B cell (primary cell): ENCODE data around the gene LRRC49. TPM values are rescaled to one million over a fixed set of nuclear protein-coding genes. Genes with fewer than 3 reads are reported as not detected.

Source experiments
- ATAC-seq: fragments of 200-7000 bp; cut with Tn5 transposase; one replicate; pipeline ENCODE4 v1.10.0; 2021; ENCODE audit warnings: low read depth, mild to moderate bottlenecking, moderate number of reproducible peaks, moderate library complexity
- CTCF ChIA-PET: fragments of 350-600 bp; sonication (Branson Sonifier 250); formaldehyde crosslinking; loops from one replicate; lab custom pipeline; 2021; ENCODE audit warnings: antibody characterized with exemption, inconsistent platforms; lab: Charles Lee
- POLR2A ChIA-PET: fragments of 350-600 bp; sonication (Branson Sonifier 250); formaldehyde crosslinking; loops from one replicate; lab custom pipeline; 2021; ENCODE audit warnings: antibody characterized with exemption; lab: Charles Lee
- DNase-seq: peaks from one replicate; pipeline ENCODE4 v3.0.0; 2013
- H2AFZ ChIP-seq: 2 replicates; pipeline ENCODE4 v1.6.1; 2012; ENCODE audit warnings: mild to moderate bottlenecking, low read depth, low read length; ENCODE audit not compliant: insufficient read depth, poor library complexity, severe bottlenecking
- H3K27ac ChIP-seq, 2 donors: 1 replicate in 1 of 2; 2 replicates in 1 of 2; pipeline ENCODE4 v1.5.1; 2012 to 2013; ENCODE audit warnings: low read length in 2 of 2, mild to moderate bottlenecking in 2 of 2, moderate library complexity in 1 of 2
- H3K27me3 ChIP-seq, 4 experiments: fragments of 200-600 bp in 1 of 4; sonication (generic) in 1 of 4; replicated peaks in 1 of 4; 1 replicate in 2 of 4; 2 replicates in 2 of 4; pipeline versions ENCODE4 v1.6.1 to v1.7.0; 2013 to 2016; ENCODE audit warnings: low read length in 3 of 4, mild to moderate bottlenecking in 2 of 4, mixed read lengths in 1 of 4, moderate library complexity in 1 of 4; ENCODE audit not compliant: insufficient read depth in 4 of 4, control insufficient read depth in 3 of 4; ENCODE audit errors: control extremely low read depth in 1 of 4
- H3K36me3 ChIP-seq, 2 experiments: replicated peaks in 1 of 2; 1 replicate in 1 of 2; 2 replicates in 1 of 2; pipeline versions ENCODE4 v1.6.1 to v1.7.1; 2013; ENCODE audit warnings: low read length in 1 of 2; ENCODE audit not compliant: insufficient read depth in 2 of 2, control insufficient read depth in 1 of 2; ENCODE audit errors: control extremely low read depth in 1 of 2, extremely low read depth in 1 of 2
- H3K4me1 ChIP-seq, 2 donors: fragments of 200-600 bp in 1 of 2; sonication (generic) in 1 of 2; 1 replicate in 1 of 2; 2 replicates in 1 of 2; pipeline versions ENCODE4 v1.5.1 to v1.6.1; 2013 to 2017; ENCODE audit warnings: low read length in 2 of 2; ENCODE audit not compliant: control insufficient read depth in 2 of 2, insufficient read depth in 2 of 2
- H3K4me2 ChIP-seq: replicated peaks from 2 replicates; pipeline ENCODE3; 2012; ENCODE audit warnings: mild to moderate bottlenecking, low read depth, low read length; ENCODE audit not compliant: poor library complexity, severe bottlenecking
- H3K4me3 ChIP-seq, 5 experiments: fragments of 200-600 bp in 1 of 5; sonication (generic) in 1 of 5; 1 replicate in 3 of 5; 2 replicates in 2 of 5; pipeline versions ENCODE4 v1.5.1 to v1.7.0; 2011 to 2016; ENCODE audit warnings: low read length in 4 of 5, mild to moderate bottlenecking in 4 of 5, low read depth in 2 of 5, control low read depth in 1 of 5, moderate library complexity in 1 of 5; ENCODE audit not compliant: insufficient read depth in 1 of 5; ENCODE audit errors: control extremely low read depth in 1 of 5, extremely low read depth in 1 of 5
- H3K79me2 ChIP-seq: fragments of 200-600 bp; sonication (generic); one replicate; pipeline ENCODE4 v1.6.0; 2016; ENCODE audit warnings: low read length; ENCODE audit not compliant: control insufficient read depth, insufficient read depth
- H3K9ac ChIP-seq: fragments of 200-600 bp; sonication (generic); 2 replicates; pipeline ENCODE4 v1.6.1; 2017; ENCODE audit warnings: mild to moderate bottlenecking, low read length, moderate library complexity
- H3K9me3 ChIP-seq, 3 donors: one replicate each; pipeline versions ENCODE4 v1.6.1 to v1.7.1; 2013; ENCODE audit warnings: low read length in 2 of 3; ENCODE audit not compliant: control insufficient read depth in 2 of 3, insufficient read depth in 1 of 3; ENCODE audit errors: control extremely low read depth in 1 of 3
- H4K20me1 ChIP-seq: 2 replicates; pipeline ENCODE4 v1.6.0; 2012; ENCODE audit warnings: mild to moderate bottlenecking, low read length; ENCODE audit not compliant: insufficient read depth, control insufficient read depth, poor library complexity, severe bottlenecking
- H3K27ac Mint-ChIP-seq: one replicate; pipeline ENCODE4 v1.8.0; 2021; ENCODE audit warnings: mixed read lengths
- H3K27me3 Mint-ChIP-seq: one replicate; pipeline ENCODE4 v1.8.0; 2021; ENCODE audit warnings: mixed read lengths
- H3K4me1 Mint-ChIP-seq: one replicate; pipeline ENCODE4 v1.8.0; 2021; ENCODE audit warnings: mixed read lengths
- H3K4me3 Mint-ChIP-seq: one replicate; pipeline ENCODE4 v1.8.0; 2021; ENCODE audit warnings: mixed read lengths
- H3K9me3 Mint-ChIP-seq: one replicate; pipeline ENCODE4 v1.8.0; 2022; ENCODE audit warnings: mixed read lengths; ENCODE audit not compliant: insufficient read depth
- EZH2 ChIP-seq: IDR thresholded peaks from 2 replicates; pipeline ENCODE4 v1.6.1; 2012; ENCODE audit warnings: borderline replicate concordance, low read depth, mild to moderate bottlenecking, moderate library complexity, low read length; ENCODE audit not compliant: insufficient read depth, poor library complexity, severe bottlenecking
- WGBS: methylation state at CpG from one replicate; pipeline ENCODE4 v1.1.5; 2013; ENCODE audit warnings: missing lambda C conversion rate; ENCODE audit not compliant: insufficient coverage; 5-methylcytosine and 5-hydroxymethylcytosine counted together
- intact Hi-C: fragments of 100-400 bp; cut with micrococcal nuclease; formaldehyde crosslinking; loops from one replicate; pipeline ENCODE4 v1.10.0; 2022
- polyA plus RNA-seq: library from polyadenylated mRNA; depleted of rRNA; stranded (reverse); fragments of >200 nt; gene quantifications from 2 replicates; pipeline ENCODE4 v1.2.3, GENCODE V29; 2012
- total RNA-seq, 2 donors: library from RNA; stranded (reverse); fragments of 120-200 nt in 1 of 2; gene quantifications; 1 replicate in 1 of 2; 2 replicates in 1 of 2; pipeline versions ENCODE4 v1.2.3 to v1.2.4, GENCODE V29; 2013 to 2022
- TF ChIP-seq, protein P1 (sequence below): fragments of 200-600 bp; IDR thresholded peaks from one replicate; pipeline ENCODE4 v1.8.0; 2022; ENCODE audit warnings: antibody characterized with exemption, mild to moderate bottlenecking

Gene LRRC49
- total and polyA plus RNA-seq, 2 donors (not counting 1 experiment from before 2014, with no cell fraction given), result 0.22 to 1.4 TPM

DNA sequence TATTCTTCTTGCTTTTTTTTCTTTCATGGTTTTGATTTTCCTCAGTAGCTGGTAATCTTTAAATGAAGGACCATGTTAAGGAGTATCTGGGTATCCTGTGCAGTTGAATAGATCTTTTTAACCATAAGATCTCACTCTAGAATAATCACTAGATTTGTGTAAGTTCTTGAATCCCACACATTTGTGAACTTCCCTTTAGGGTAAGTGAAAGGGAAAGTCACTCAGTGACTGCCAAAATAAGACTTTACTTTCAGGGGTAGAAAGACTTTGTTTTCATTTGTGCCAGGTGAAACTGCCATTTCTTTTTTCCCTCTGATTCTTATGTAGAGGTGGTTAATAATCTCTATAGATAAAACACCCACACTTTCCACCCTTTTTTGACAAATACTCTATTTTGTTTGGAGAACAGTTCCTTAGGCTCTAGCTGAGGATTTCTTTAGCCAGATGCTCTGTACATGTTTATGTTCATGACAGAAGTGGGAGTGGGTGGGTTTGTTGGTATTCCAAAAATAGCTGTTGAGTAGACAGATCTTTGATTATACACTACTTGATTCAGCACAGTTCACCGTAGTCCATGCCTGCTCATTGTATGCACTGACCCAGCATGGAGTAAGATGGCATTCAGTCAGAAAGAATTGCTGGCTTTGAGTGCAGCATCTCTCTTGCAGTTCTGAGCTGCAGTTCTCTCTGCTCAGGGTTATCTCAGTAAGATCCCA lies 28.5 kb downstream of the LRRC49 start:
- no peak for TF ChIP-seq EZH2
- TF ChIP-seq, protein P1, sequence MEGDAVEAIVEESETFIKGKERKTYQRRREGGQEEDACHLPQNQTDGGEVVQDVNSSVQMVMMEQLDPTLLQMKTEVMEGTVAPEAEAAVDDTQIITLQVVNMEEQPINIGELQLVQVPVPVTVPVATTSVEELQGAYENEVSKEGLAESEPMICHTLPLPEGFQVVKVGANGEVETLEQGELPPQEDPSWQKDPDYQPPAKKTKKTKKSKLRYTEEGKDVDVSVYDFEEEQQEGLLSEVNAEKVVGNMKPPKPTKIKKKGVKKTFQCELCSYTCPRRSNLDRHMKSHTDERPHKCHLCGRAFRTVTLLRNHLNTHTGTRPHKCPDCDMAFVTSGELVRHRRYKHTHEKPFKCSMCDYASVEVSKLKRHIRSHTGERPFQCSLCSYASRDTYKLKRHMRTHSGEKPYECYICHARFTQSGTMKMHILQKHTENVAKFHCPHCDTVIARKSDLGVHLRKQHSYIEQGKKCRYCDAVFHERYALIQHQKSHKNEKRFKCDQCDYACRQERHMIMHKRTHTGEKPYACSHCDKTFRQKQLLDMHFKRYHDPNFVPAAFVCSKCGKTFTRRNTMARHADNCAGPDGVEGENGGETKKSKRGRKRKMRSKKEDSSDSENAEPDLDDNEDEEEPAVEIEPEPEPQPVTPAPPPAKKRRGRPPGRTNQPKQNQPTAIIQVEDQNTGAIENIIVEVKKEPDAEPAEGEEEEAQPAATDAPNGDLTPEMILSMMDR, result no peak
- H3K9me3 Mint-ChIP-seq, result peaks cover 5% of the 10 kb centered on the region
- DNase-seq (no peak), ATAC-seq (no peak)
- Histone ChIP-seq H3K79me2 (no peaks in the 10 kb centered on the region), H3K4me2 (no peak overlapping the region), H4K20me1 (no peaks in the 10 kb centered on the region), H3K4me3 (no peak overlapping the region), H3K9ac (no peak overlapping the region), H3K9me3 (peaks cover 0 to 18% (median 0%) of the 10 kb centered on the region in 3 donors), H3K36me3 (no peaks in the 10 kb centered on the region), H3K4me1 (no peaks in the 10 kb centered on the region), H3K27me3 (no peaks in the 10 kb centered on the region), H3K27ac (no peak overlapping the region), H2AFZ (no peak overlapping the region)
- peaks cover 11% of the 10 kb centered on the region for H3K27me3 Mint-ChIP-seq
- WGBS, result no CpG with 5 or more reads among the region's 1 CpG
- ChIA-PET CTCF (no interaction called here), POLR2A (no interaction called here)
- intact Hi-C loops, result no loop called here
- H3K4me1 Mint-ChIP-seq, result no peaks in the 10 kb centered on the region
- no peak overlapping the region for H3K27ac Mint-ChIP-seq
- no peak overlapping the region for H3K4me3 Mint-ChIP-seq

- TF ChIP-seq, protein P1, result no peak
- no peak for TF ChIP-seq EZH2
- POLR2A ChIA-PET, result no interaction called here
- intact Hi-C loops, result no loop called here
Observed at GRCh38 chr15:70922119-70922518, 29.5 kb downstream of the LRRC49 start.

More at GRCh38 chr15:70922119-70922518, 29.5 kb downstream of the LRRC49 start:
- H3K79me2 ChIP-seq, result no peaks in the 10 kb centered on the region
- H2AFZ ChIP-seq, result no peak overlapping the region
- H3K27ac ChIP-seq, result no peak overlapping the region
- H3K4me3 ChIP-seq, result no peak overlapping the region
- DNase-seq (no peak), ATAC-seq (no peak)
- Mint-ChIP-seq H3K4me3 (no peak overlapping the region), H3K4me1 (no peaks in the 10 kb centered on the region), H3K27me3 (peaks cover 18% of the 10 kb centered on the region), H3K27ac (no peak overlapping the region), H3K9me3 (peaks cover 5% of the 10 kb centered on the region)
- H3K4me2 ChIP-seq, result no peak overlapping the region
- H3K27me3 ChIP-seq, result no peaks in the 10 kb centered on the region
- no peaks in the 10 kb centered on the region for H3K36me3 ChIP-seq
- CTCF ChIA-PET, result no interaction called here
- no peak overlapping the region for H3K9ac ChIP-seq
- H3K4me1 ChIP-seq, result no peaks in the 10 kb centered on the region
- H4K20me1 ChIP-seq, result no peaks in the 10 kb centered on the region
- 100% methylated on average over 1 of the region's 2 CpGs for WGBS
- H3K9me3 ChIP-seq, result peaks cover 0 to 10% (median 0%) of the 10 kb centered on the region in 3 donors
